Astrocyte (in vitro differentiated cells and primary cell): Measurements from ENCODE around the gene TFF3.

Experiments
- CTCF ChIP-seq: IDR thresholded peaks from 2 replicates; pipeline ENCODE4 v1.5.1; 2011; ENCODE audit warnings: low read depth, mild to moderate bottlenecking, inconsistent platforms, low read length, moderate library complexity; ENCODE audit not compliant: insufficient read depth
- EZH2 ChIP-seq: IDR thresholded peaks from 2 replicates; pipeline ENCODE4 v1.6.1; 2012; ENCODE audit warnings: mild to moderate bottlenecking, low read length, inconsistent platforms; ENCODE audit not compliant: insufficient read depth

GRCh38 chr21:42308914-42309752, 6.1 kb downstream of the TFF3 start:
- TF ChIP-seq CTCF (no peak), EZH2 (no peak)
